Glomerular visceral epithelial cell (primary cell): ENCODE measurements around the gene RAB11FIP2.

Source experiments
- DNase-seq: peaks from one replicate; pipeline ENCODE4 v3.0.0-alpha.2; 2016; ENCODE audit errors: extremely low spot score

RAB11FIP2 gene

DNA sequence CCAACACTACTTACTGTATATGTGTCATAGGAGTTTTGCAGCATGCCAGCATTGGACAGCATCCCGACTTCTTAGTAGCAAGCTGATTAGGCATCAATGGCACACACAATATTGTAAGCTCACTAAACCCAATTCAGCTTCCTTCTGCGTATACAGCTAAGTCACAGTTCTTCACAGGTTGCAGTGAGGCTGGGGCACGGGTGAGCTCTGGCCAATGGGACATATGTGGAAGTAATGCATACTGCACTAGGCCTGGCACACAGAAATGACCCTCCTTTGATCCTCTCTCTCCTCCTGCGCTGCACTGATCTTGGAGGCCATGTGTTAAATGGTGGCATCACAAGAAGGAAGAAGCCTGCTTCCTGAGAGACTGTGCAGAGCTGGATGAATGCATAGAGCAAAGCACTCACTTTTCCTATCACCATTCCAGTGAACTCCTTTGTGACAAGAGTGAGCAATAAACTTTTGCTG is 11.9 kb downstream of the RAB11FIP2 start:
- DNase-seq = no peak

DNA sequence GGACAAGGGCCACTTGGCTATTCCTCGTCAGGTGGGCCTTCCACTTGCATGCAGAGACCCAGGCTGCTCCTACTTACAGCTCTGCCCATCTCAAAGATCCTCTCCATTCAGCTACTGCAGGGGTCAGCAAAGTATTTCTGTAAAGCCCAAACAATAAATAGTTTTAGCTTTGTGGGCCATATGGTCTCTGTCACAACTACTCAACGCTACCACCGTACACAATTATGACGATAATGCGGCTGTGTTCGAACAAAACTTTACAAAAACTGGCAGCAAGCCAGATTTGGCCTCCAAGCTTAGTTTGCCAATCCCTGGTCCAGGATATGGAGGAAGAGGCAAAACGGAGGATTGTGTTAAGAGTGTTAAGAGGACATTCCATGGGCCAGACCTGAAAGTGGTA is 12.8 kb downstream of the RAB11FIP2 start:
- DNase-seq = no peak

DNA sequence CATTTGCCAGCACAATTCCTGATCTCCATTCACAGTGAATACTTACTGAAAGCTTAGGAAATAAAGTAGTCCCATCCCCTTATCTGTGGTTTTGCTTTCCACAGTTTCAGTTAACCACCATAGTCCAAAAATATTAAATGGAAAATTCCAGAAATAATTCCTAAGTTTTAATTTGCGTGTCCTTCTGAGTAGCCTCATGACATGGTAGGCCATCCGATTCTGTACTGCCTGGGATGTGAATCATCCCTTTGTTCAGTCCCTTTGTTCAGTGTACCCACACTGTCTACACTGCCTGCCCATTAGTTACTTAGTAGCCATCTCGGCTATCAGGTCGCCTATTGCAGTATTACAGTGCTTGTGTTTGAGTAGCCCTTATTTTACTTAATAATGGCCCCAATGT is 14.2 kb downstream of the RAB11FIP2 start:
- no peak for DNase-seq

DNA sequence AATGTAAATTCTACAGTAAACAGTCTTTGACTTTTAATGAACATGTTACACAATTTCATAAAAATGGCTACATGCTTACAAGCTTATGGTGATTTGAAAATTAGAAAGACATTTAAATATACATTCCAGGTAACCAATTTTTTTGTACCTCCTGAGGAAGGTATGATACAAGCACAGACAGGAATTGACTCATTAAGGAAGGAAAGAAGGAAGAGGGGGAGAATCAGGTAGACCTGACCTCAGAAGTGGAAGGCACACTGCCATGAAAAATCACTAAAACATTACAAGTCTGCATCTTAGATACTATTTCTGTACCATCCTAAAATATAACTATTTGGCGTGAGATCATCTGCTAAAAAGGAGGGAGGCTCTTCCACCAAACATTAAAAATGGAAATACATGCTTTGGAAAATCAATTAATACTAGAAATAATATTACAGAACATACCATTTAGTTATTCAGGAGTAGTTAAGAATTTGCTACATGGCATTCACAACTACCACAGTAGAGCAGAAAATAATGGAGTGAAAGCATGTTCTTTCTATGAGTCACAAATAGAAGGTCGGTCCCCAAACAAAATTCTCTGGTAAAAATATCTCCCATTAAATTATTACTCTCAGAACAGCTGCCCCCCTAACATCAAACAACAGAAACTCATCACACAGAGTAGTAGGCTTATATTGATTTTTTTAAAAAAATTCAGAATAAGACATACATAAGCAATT is 15.2 kb downstream of the RAB11FIP2 start:
- no peak for DNase-seq

DNA sequence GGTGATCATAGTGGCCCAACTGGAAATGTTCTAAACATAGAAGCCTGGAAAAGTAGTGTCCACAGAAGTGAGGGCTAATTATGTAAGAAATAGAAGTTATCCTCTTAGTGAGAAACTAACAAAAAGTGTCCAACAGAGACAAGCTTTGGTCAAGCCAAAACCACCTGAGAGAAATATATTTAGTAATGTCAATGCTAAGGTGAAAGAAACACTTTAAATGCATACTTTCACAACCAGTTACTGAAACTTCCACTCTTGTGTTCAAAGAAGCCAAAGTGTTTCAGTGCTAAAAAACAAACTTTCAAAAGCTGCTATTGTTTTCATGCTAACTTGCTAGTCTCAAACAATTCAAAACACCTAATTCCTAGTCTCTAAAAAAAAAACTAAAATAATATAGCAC is 18.1 kb downstream of the RAB11FIP2 start:
- no peak for DNase-seq

DNA sequence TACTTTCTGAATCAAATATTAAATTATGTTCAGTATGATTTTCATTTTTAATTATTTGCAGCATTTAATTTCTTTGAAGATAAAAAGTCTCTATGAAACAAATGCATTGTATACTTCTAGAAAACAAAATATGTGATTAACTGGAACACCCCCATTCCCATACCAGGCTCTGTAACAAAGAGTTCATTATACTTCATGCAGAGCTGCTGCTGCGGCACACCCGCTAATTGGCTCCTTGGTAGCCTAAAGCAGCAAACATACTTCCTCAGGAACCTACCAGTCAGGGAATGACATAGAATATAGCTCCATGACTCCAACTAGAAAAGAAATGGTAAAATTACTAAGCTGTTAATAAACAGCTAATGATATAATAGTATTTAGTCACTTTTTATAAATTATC is 19.3 kb downstream of the RAB11FIP2 start:
- no peak for DNase-seq

DNA sequence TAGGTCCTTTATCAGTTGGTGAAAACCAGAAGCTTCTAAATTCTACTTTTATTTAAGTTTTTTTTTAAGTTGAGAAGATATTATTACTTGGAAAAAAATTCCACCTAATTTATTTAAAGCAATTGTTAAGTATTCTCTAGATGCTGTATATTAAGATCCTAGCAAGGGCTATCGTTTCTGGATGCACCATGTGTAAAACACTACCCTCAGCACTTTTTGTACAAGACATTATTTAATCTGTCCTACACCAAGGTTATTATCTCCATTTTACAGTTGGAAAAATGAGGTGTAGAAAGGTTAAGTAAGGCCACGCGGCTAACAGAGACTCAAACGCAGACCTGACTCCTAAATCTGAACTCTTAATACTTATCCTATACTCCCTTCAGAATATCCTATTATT is 19.8 kb downstream of the RAB11FIP2 start:
- DNase-seq = no peak

DNA sequence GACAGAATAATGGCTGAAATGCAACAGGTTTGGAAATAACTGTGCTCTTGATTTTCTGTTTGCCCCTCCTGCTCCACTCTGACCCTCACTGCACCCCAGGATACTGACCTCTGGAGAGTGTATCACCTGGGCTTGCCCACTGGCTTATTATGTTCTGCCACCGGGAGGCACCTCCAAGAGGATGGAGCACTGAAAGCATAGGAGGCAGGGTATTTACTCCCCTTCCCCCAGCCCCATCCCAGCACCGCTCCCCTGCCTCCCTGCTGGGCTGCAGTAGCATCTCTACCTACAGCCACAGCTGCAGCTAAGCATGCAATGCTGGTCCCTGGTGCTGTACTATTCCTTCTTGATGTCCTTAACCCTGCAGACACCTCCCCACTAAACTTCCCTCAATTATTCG is 26.4 kb downstream of the RAB11FIP2 start:
- no peak for DNase-seq

DNA sequence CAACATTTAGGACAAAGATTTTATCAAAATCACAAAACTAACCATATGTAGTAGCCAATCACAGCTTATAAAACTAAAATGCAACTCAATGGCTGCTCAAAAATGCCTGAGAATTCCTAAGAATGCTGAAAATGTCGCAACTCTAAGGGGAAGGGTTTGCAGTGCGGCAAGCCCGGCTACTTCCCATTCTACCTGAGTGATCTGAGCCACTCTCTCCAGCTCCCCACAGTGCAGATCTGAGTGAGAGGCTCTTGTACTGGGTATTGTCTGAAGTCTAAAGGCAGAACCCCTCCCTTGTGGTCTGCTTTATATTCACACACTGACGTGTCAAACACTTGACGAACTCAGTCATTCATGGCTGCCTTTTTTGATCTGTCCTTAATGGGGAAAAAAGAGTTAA is 28.9 kb downstream of the RAB11FIP2 start:
- DNase-seq = no peak

DNA sequence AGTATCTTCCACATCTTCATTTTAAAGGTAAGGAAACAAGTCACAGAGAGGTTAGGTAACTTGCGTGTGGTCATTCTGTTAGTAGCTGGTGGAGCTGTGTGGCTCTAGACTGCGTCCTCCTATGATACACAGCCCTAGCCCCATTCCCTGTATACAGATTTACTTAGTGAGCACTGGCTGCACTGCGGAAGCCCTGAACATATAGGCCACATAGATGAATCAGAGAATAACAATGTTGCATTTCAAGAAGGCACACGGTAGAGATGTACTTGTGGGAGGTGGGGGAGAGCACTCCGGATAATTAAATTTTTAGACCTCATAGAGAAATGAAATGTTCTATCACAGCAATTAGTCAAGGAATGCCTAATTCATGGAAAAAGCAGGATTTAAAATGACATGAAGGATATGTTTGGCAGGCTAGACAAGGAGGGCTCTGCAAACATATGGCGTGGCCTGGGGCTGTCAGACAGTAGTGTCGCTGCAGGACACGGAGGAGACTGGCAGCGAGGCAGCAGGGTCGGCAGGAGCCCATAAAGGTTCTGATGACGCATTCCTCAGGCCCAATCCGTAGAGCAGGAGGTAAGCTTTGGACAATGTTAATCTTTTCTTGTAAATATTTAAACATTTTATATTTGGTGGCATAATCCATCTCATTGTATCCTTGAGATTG is 29.5 kb downstream of the RAB11FIP2 start:
- no peak for DNase-seq

DNA sequence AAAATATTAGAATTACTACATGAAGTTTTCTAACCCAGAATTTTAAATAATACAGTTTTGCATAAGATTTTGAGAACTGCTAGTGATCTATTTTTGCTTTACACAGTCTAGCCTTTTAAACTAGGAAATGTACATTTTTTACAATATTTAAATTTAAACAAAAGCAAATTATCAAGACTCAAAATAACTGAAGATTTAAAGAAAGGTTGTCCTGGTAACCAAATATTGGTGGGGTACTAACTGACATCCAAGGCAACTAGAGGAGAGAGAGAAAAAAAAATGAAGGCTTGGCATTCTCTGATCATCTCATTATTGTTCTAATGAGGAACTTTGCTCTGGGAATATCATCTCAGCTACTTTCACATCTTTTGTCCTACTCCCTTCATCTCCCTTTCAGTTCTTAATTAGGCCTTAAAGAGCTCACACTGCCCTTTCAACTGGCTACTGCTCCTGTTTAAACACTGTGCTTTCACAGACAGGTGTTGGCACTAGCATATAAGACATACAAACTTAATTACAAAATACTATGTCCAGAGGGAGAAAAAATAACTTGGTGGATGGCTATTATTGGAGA is 33.7 kb downstream of the RAB11FIP2 start:
- DNase-seq = no peak

DNA sequence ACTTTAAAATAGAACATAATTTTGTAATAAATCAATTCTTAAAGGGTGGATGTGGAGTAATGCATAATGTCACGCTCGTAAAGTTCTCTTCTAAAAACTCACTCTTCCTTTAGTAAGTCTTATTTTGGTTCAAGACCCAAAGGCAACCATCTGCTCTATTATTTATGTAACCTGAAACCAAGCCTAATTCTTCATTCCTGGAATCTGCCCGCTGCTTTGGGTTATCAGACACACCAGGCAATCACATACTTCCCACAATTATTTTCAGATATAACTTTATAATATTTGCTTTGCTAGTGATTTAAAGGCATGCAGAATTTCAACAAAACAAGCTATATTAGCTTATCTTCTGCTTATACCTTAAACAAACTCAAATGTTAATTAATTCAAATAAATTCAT is 39.0 kb downstream of the RAB11FIP2 start:
- no peak for DNase-seq

DNA sequence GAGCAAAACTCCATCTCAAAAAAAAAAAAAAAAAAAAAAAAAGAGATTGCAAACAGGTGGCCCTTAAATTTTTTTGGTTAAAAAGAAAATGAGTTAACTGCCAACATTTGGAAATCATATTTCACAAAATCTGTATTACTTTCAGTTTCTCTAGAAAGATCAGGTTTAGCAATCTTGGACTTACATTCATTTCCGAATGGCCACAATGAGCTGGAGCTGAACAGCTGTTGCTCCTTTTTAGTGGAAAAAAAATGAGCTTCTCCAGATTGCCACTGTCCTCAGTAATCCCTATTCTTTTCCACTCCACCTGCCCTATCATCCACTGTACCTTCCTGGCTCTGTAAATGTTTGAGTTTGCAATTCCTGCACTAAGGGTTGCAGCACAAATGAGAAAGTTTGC is 43.6 kb downstream of the RAB11FIP2 start:
- no peak for DNase-seq

DNA sequence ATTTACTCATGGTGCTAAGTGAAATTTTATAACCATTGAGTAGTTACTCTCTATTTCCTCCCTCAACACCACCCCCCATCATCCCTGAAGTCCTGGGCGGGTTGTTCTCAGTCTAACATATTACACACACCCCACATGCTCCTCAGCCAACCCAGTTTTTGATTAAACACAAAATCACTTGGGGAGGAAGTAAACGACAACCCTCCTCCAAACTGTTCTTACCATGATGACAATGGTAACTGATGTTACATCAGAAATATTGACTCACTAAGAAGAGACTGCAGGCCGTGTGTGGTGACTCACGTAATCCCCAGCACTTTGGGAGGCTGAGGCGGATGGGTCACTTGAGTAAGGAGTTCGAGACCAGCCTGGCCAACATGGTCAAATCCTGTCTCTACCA is 44.2 kb downstream of the RAB11FIP2 start:
- no peak for DNase-seq

DNA sequence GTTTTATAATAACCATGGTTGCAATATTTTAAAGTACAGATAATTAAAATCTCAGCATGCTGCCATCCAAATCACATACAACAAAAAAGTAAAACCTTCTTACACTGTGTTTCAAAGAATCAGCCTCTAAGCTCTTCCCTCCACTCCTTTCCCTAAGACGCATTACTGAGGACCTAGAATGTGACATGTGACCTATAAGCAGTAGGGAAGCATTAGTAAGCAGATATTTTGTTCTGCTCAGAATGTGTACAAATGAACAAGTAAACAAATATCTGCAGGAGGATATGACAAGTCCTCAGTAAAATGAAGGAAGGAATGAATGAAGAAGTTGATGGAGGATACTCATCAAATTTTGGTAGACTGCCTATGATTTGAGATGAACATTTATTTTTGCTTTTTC is 49.1 kb downstream of the RAB11FIP2 start:
- no peak for DNase-seq

DNA sequence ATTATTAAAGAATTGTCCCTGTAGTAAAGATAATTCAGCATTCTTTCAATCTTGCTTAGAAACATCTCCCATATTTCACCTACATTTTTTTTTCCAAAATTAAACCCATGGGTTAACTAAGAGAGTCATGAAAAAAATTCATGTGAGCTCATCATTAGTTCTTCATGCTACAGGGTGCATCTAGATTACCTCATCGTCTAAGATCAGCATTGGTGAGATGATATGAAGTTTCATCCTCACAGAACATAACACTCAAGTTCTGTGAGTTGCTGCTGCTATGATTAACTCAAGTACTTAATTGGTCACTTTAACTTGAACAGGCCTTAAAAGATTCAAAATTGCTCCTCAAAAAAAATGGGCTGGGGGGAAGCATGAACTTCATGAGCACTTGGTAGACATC is 50.0 kb downstream of the RAB11FIP2 start:
- no peak for DNase-seq

DNA sequence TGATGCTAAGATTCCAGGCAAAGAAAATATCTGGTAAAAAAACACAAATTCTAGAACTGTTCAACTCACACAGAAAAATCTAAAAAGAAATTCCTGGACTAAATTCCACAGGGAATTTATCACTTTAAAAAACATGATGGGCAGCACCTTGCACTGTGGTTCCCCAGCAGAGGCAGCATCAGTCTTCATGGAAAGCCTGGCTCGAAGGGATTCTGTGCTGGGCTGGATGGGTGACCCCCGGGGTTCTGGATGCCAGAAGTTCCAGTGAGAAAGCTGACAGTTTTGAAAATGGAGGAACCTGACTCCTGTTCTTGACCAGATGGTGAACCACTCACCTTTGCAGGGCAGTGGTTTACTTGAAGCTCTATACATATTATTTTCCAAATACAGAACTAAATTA is 52.0 kb downstream of the RAB11FIP2 start:
- DNase-seq = no peak

DNA sequence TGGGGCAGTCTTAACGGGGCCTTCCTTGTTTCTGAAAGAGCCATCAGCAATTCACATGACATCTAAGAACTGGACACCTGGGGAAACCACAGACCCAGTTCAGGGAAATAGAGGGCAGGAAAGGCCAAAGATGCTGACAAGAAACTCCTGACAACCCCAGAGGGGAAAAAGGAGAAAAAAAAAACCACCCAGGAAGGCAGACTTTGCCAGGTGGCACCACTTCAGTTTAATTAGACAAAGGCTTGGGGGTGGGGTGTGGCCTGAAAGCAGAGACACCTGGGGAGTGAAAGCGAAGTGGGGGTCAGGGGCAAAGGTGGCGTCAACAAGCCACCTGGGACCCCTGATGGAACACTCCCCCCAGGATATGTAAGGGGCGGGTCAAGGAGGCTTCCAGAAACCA is 53.6 kb downstream of the RAB11FIP2 start:
- no peak for DNase-seq

DNA sequence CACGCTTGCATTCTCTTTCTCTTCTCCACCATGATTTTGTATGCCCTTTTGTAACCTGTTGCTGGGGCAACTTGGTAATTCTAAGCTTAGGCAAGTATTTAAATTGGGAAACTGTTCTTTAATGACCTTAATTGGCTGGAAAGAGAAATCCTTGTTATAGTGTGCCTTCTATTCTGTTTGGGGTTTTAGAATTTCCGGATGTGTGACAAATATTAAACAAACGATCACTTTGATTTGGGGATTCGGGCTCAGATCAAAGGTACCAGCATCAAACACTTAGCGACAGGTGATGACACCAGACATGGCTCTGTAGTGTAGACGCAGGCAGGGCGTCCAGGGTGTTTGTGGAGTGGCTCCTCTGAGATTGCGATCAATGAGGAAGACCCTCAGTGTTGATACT is 55.0 kb downstream of the RAB11FIP2 start:
- no peak for DNase-seq

DNA sequence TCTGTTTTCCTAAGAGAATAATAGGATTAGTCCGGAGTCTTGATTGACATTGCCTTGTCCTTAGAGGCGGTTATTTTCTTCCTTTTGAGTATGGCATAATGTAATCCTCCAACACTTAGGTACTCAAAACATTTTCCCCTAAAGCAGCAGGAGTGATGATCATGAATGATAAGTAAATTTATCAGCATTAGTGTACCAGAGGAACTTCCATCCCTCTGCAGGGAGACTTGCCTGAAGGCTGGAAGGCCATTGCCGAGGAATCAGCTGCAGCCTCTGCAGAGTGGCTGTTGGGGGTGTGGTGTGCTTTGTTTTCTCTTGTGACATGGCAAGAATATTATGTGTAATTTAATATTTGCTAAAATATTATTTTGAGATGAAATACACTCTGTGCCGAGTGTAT is 56.8 kb downstream of the RAB11FIP2 start:
- no peak for DNase-seq

DNA sequence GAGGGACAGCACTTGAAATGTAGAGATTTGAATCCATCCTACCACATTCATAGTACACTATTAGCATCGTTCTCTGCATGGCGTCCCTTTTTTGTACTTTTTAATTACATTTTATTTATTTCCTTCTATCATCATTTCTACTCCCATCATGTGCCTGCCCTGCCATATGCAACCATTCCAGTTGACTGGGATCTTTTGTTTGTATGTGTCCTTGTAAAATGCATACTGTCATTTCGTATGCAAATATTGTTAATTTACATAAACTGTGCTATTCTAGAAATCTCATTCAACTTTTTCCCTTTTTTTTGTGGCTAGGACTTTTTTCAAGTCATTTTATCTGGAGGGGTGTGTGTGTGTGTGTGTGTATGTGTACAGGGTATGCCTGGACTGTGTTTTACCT is 57.9 kb downstream of the RAB11FIP2 start:
- DNase-seq = no peak

DNA sequence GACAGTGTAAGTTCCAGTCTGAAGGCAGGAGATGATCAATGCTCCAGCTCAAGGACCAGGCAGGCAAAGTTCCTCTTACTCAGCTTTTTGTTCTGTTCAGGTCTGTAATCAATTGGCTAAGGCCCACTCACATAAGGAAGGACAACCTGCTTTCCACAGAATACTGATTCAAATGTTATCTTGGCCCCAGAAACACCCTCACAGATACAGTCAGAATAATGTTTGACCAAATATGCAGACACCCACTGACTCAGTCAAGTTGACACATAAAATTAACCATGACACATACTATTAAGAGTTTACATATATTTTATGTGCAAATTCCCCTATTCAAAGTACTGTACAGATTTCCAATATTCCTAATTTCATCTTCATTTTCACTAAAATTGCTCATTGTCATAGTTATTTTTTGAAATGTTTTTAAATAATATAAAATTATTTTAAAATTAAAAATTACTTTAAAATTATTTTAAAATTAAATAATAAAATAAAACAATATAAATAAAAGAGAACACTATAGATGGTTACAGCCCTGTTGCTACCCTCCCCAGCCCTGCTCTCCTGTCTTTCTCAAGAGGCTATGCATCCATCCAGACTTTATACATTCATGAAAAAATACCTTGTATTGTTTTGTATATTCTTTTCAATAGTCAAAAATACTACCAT is 59.4 kb downstream of the RAB11FIP2 start:
- no peak for DNase-seq

DNA sequence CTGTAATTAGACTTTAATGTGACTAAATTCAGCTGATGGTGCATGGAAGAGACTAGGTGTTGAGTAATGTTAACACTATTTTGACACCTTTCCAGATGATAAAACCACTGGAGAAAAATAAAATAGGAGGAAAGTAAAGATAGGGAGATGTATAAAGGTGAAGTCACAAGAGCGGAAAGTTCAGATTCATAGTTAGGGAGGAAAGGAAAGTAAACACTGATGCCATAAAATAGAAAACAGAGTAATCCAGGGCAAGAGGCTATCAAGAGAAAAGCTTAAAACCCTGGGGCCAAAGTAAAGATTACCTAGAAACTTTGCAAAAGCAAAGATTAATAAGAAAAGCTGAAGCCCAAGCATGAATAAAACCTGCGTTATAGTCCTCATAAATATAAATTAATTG is 62.8 kb downstream of the RAB11FIP2 start:
- DNase-seq = no peak
